GM21619 (cell line): ENCODE data around the gene PTEN.

Experiments
- ATAC-seq: cut with Tn5 transposase; IDR thresholded peaks from one replicate; pipeline ENCODE4 v1.9.1; 2021; ENCODE audit not compliant: unreplicated experiment

PTEN gene

GRCh38 chr10:87974130-87974529 is 110.7 kb downstream of the PTEN start:
- no peak for ATAC-seq

DNA sequence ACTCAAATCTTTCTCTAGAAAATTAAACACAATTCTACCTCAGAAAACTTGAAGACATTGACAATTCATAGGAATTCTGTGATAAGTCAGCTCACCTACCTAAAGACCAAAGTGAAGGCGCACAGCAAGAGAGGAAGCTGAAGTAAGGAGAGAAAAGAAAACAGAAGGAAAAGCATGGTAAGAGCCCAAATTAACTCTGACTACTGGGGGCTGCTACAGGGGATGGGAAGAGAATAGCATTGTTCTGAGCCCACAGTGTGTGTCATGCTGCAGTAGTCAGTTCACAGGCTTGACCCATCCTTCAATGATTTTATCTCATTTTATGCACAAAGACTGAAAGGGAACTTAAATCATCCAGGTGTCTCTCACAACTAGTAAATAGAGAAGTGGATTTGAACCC is 111.3 kb downstream of the PTEN start:
- no peak for ATAC-seq

DNA sequence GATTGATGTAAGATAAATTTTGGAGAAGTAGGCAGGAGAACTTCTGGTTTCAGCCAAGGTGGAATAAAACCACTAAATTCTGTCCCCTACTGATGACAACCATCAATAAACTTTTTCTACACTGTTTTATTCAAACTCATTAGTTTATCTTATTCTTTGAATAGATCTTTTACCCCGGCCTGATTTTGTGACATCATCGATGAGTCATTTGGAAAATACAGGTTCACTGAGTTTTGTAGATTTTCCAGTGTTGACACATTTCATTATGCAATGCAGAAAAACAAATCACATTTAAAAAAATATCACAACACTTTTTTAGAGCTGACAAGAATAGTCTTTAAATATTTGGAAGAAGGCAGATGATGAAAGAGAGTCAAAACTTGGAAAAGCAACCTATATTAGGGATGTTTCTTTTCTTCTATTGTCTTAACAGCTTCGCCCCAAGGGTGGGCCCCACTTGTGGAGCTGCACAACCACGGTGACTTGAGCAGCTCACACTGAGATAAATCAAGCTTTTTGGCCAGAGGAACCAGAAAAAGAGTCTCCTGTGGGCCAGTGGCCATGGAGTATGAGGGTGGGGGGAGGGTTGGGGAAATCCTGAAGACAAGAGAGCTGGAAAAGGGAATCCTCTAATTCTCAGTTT is 112.8 kb downstream of the PTEN start:
- no peak for ATAC-seq

DNA sequence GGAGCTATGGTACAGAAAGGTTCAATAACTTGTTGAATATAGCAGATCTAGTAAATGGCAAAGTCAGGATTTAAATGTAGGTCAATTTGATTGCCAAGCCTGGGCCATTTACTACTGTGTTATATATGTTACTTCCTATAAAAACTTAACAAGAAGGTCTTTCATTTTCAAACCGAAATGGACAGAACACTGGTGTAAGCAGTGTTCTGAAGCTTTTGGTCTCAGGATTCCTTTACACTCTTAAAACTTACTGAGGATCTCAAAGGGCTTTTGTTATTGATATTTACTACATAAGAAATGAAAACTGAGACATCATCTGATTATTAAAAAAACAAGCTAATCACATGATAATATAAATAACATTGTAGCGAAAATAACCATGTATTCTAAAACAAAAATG is 114.7 kb downstream of the PTEN start:
- ATAC-seq = no peak

GRCh38 chr10:87979847-87980246 is 116.4 kb downstream of the PTEN start:
- no peak for ATAC-seq

GRCh38 chr10:87983716-87984115 is 120.3 kb downstream of the PTEN start:
- no peak for ATAC-seq

DNA sequence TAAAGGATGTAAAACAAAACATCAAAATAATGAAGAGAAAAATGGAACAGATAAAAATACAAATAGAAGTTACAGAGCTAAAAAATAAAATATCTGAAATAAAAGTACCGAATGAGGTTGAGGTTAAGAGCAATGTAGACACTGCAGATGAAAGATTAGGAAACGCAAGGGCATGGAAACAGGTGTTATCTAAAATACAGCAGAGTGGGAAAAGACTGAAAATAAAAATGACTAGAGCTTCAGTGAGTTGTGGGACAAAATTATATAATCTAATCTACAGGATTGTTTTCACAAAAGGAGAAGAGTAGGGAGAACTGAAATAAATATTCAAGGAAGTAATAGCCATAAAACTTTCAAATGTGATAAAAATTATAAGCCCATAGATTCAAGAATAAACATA is 123.8 kb downstream of the PTEN start:
- no peak for ATAC-seq

DNA sequence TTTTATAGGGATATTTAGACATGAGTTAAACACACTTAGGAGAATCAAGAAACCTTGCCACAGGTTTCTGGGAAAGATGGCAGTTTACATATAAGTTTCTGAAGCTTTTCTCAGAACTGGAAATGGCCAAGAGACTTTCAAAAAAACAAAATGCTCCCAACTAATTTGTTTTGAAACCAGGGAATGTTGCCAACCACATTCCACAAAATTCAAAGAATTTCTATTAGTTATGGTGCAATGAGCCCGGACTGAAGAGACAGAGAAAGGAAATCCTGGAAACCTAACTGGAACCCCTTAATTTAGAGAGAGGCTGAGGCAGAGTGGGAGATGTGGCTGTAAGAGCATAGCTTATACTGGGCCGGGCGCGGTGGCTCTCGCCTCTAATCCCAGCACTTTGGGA is 128.5 kb downstream of the PTEN start:
- no peak for ATAC-seq

DNA sequence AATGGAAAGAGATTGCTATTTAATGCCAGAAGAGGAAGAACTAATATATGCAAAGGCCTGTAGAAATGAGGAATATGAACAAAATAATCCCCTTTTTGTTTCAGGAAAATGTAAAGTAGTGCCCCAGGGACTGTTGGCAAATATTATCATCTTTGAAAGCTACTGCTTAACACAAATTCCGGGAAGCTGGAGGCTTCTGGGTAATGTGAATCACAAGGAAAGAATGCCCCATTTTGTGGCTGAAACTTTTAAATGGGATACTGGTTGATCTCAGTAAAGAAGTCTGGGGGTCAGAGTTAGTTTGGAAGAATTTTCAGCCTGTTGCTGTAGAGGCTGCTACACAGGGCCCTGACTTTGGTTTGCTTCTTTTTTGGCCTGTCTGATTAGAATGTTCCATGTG is 141.0 kb downstream of the PTEN start:
- no peak for ATAC-seq

GRCh38 chr10:88006261-88006660 is 142.8 kb downstream of the PTEN start:
- ATAC-seq = no peak

GRCh38 chr10:88008866-88009470 is 145.5 kb downstream of the PTEN start:
- no peak for ATAC-seq

- ATAC-seq = no peak
Measured at GRCh38 chr10:88012641-88013040, 149.2 kb downstream of the PTEN start.

DNA sequence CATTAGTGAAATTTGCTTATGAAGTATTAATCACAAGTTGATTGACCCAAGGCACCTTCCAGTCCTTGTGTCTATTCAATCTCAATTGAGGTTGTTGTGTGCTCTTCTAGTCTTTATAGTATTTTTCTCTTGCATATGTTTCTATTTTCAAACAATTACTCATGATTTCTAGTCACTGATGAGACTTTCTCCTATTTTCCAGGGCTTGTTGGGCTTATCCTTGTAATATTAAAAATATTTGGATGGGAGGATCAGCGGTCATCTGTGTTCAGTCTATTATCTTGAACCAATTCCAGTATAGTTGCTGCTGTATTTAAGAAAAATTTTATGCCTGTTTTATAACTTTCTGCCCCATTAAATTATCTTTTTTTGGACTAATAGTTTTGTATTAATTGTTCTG is 154.4 kb downstream of the PTEN start:
- no peak for ATAC-seq

DNA sequence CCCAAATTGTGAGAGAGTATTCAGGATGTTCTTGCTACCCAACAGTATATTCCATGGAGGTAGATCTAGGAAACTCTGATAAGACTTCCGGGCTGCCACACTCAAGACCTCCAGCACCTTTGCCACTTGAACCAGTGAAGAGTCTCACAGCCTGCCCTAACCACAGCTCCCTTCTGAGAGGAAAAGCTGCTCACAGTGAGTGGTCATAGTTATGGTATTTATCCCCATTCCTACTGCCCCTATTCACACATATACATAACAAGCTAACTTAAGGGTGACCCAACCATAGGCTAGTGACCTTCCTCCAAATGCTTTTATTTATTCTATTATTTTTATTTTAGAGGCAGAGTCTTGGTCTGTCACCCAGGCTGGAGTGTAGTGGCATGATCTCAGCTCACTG is 156.3 kb downstream of the PTEN start:
- ATAC-seq = no peak
